Amniotic stem cell (primary cell): ENCODE results near the gene SNX7.
A peak's percentile ranks its signal among the peaks of the same experiment; 100 is the strongest.

Source experiments
- DNase-seq: peaks from one replicate; lab custom pipeline; 2025; lab: John Stamatoyannopoulos, UW

Gene SNX7

GRCh38 chr1:98766255-98766654 lies 104.7 kb downstream of the SNX7 start:
- no peak for DNase-seq

GRCh38 chr1:98769162-98769561 lies 107.6 kb downstream of the SNX7 start:
- no peak for DNase-seq

GRCh38 chr1:98781906-98782305 lies 120.4 kb downstream of the SNX7 start:
- no peak for DNase-seq

DNA sequence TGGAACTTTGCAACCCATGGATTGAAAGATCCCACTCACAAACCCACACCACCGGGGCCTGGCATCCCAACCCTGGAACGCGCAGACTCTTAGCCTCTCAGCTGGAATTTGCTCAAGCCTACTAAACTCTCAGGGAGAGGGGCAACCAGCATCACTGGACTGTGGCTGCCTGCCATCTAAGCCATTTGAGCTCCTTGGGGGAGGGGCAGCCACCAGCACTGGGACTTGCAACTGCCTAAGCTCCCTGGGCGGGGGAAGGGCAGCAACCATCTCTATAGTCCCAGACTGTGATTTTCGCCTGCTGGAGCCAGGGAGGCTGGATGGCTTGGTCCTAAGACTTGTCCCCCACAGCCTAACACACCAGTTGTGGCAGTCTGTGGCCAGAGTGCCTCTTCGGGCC lies 122.3 kb downstream of the SNX7 start:
- no peak for DNase-seq

GRCh38 chr1:98791498-98791897 lies 130.0 kb downstream of the SNX7 start:
- DNase-seq, result no peak

DNA sequence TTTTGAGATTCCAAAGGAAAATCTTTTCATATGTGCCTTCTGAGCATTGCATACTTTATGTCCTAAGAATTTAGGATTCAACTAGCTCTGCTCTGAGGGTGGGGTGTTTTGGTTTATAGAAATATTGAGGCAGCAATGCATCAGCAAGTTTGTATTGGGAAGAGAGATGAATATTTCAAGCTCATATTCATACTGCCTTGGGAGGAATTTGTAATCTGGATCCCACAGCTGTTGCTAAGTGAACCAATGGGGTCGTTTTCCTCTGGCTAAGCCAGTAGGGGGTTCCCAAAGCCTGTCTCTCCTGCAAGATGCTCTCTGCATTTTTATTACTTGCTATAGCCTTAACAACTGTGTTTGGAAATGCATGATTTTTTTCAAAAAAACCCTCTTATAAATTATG lies 130.6 kb downstream of the SNX7 start:
- peak; percentile 60 for DNase-seq

GRCh38 chr1:98793136-98793535 lies 131.6 kb downstream of the SNX7 start:
- DNase-seq, result no peak

- peak; percentile 36 for DNase-seq
Measured at GRCh38 chr1:98794196-98794886, 132.8 kb downstream of the SNX7 start.

GRCh38 chr1:98796049-98796448 lies 134.5 kb downstream of the SNX7 start:
- DNase-seq, result no peak

- DNase-seq, result no peak
Measured at GRCh38 chr1:98797506-98797905, 136.0 kb downstream of the SNX7 start.
